Panc1 (cell line): ENCODE data around the gene CHST11. TPM values are rescaled to one million over a fixed set of nuclear protein-coding genes. Genes with fewer than 3 reads are reported as not detected.

Experiments used
- ATAC-seq: fragments of 200-7000 bp; cut with Tn5 transposase; 2 replicates; pipeline ENCODE4 v1.9.1; 2020; ENCODE audit warnings: mild to moderate bottlenecking, moderate library complexity
- BruUV-seq: library from RNA; stranded (reverse); fragments of 400-500 nt; replicated peaks from 2 replicates; lab custom pipeline; 2021; lab: Mats Ljungman, UMichigan
- CTCF ChIA-PET: fragments of 300-600 bp; sonication (Branson Sonifier 250); formaldehyde crosslinking; loops from one replicate; lab custom pipeline; 2022; ENCODE audit warnings: antibody characterized with exemption; lab: Charles Lee
- POLR2A ChIA-PET: fragments of 300-600 bp; sonication (Branson Sonifier 250); formaldehyde crosslinking; loops from one replicate; lab custom pipeline; 2022; ENCODE audit warnings: antibody characterized with exemption; lab: Charles Lee
- DNase-seq: peaks from one replicate; pipeline ENCODE4 v3.0.0-alpha.2; 2010; ENCODE audit warnings: low read depth, low spot score
- H3K27ac ChIP-seq: 2 replicates; pipeline ENCODE4 v1.5.1; 2011; ENCODE audit warnings: mild to moderate bottlenecking, low read length, inconsistent platforms
- H3K27me3 ChIP-seq: fragments of 200-500 bp; sonication (Bioruptor generic); 2 replicates; pipeline ENCODE4 v1.6.0; 2014; ENCODE audit warnings: low read length, inconsistent platforms; ENCODE audit not compliant: control insufficient read depth, insufficient read depth
- H3K36me3 ChIP-seq: fragments of 200-500 bp; sonication (Bioruptor generic); 2 replicates; pipeline ENCODE4 v1.5.1; 2014; ENCODE audit warnings: inconsistent platforms, mild to moderate bottlenecking, low read length, moderate library complexity; ENCODE audit not compliant: control insufficient read depth, insufficient read depth
- H3K4me1 ChIP-seq: 2 replicates; pipeline ENCODE4 v1.5.1; 2011; ENCODE audit warnings: inconsistent platforms, mild to moderate bottlenecking, low read length, moderate library complexity; ENCODE audit not compliant: control insufficient read depth, insufficient read depth
- H3K4me3 ChIP-seq, 2 experiments: 2 replicates each; pipeline ENCODE4 v1.5.1; 2011 to 2012; ENCODE audit warnings: low read depth in 2 of 2, low read length in 2 of 2, mild to moderate bottlenecking in 2 of 2, inconsistent platforms in 1 of 2, moderate library complexity in 1 of 2
- H3K9me3 ChIP-seq: fragments of 200-500 bp; sonication (Bioruptor generic); 2 replicates; pipeline ENCODE4 v1.5.1; 2014; ENCODE audit warnings: low read depth, mild to moderate bottlenecking, inconsistent platforms, low read length, moderate library complexity; ENCODE audit not compliant: control insufficient read depth, insufficient read depth
- CTCF ChIP-seq: fragments of 450-650 bp; IDR thresholded peaks from 2 replicates; pipeline ENCODE4 v1.5.1; 2017; ENCODE audit warnings: mild to moderate bottlenecking
- POLR2AphosphoS5 ChIP-seq: IDR thresholded peaks from 2 replicates; pipeline ENCODE4 v1.6.1; 2012; ENCODE audit warnings: mild to moderate bottlenecking, low read depth, low read length, moderate library complexity
- REST ChIP-seq, 2 experiments: IDR thresholded peaks; 2 replicates each; pipeline ENCODE4 v1.6.1; 2011 to 2012; ENCODE audit warnings: low read depth in 2 of 2, control low read depth in 1 of 2, low read length in 1 of 2, mild to moderate bottlenecking in 1 of 2, moderate library complexity in 1 of 2; ENCODE audit not compliant: insufficient read depth in 1 of 2
- SIN3A ChIP-seq: IDR thresholded peaks from 2 replicates; pipeline ENCODE4 v1.6.1; 2012; ENCODE audit warnings: low read depth, mild to moderate bottlenecking, low read length, moderate library complexity, borderline replicate concordance; ENCODE audit not compliant: insufficient read depth
- TCF7L2 ChIP-seq: IDR thresholded peaks from 2 replicates; pipeline ENCODE4 v1.6.1; 2011; ENCODE audit warnings: mild to moderate bottlenecking, low read depth, low read length, inconsistent platforms
- in situ Hi-C: cut with HindIII; loops from 2 replicates; pipeline ENCODE4 v1.10.0; 2016; ENCODE audit warnings: low sequenced_read_pairs, low pct_unique_long_range_greater_than_20kb
- intact Hi-C: fragments of 100-400 bp; cut with micrococcal nuclease; formaldehyde crosslinking; loops from one replicate; pipeline ENCODE4 v1.10.0; 2022; ENCODE audit not compliant: unreplicated experiment
- total RNA-seq: library from RNA; stranded (reverse); gene quantifications from one replicate; pipeline ENCODE4 v1.2.1, GENCODE V29; 2021; ENCODE audit not compliant: unreplicated experiment

Gene CHST11
- total RNA-seq, 1 experiment from 2014 or later = 11.4 TPM

- 0 out of 2 replicates have a peak, but pooled peaks have one; percentile 27 for ATAC-seq
- Histone ChIP-seq H3K27ac (peak overlapping the region; percentile 78), H3K9me3 (no peaks in the 10 kb centered on the region), H3K27me3 (peaks cover 6% of the 10 kb centered on the region; the same call in 1 of the 2 replicates), H3K4me1 (peaks cover 16% of the 10 kb centered on the region), H3K36me3 (no peaks in the 10 kb centered on the region), H3K4me3 (peak overlapping the region; percentile 55 to 61)
- TF ChIP-seq CTCF = no peak
- TF ChIP-seq TCF7L2 = no peak
- no peak for TF ChIP-seq REST (IDR thresholded peaks at IDR 0.05; ENCODE audit: insufficient read depth in 1 of 2, low read depth in 2 of 2, low read length in 1 of 2)
- TF ChIP-seq SIN3A = no peak
- no peak for TF ChIP-seq POLR2AphosphoS5
- ChIA-PET POLR2A (no interaction called here), CTCF (no interaction called here)
- intact Hi-C loops = no loop called here
- no peak for DNase-seq
- in situ Hi-C loops = no loop called here
- BruUV-seq = no TSS peak
These were observed 2.1 kb downstream of the CHST11 start for GRCh38 chr12:104458694-104459367.

GRCh38 chr12:104459368-104459909 is 2.7 kb downstream of the CHST11 start:
- intact Hi-C loops = no loop called here
- peaks cover 6% of the 10 kb centered on the region; the same call in 1 of the 2 replicates for H3K27me3 ChIP-seq
- peaks cover 16% of the 10 kb centered on the region for H3K4me1 ChIP-seq
- no peak for ATAC-seq
- no peak for DNase-seq
- H3K36me3 ChIP-seq = no peaks in the 10 kb centered on the region
- H3K27ac ChIP-seq = peak overlapping the region; percentile 78
- peak overlapping the region in 1 of 2 experiments; percentile 55; a peak in 3 of 4 replicates for H3K4me3 ChIP-seq
- POLR2A ChIA-PET = no interaction called here
- in situ Hi-C loops = no loop called here
- BruUV-seq = no TSS peak
- CTCF ChIA-PET = no interaction called here
- H3K9me3 ChIP-seq = no peaks in the 10 kb centered on the region
- TF ChIP-seq CTCF (no peak), REST (IDR thresholded peaks at IDR 0.05; ENCODE audit: insufficient read depth in 1 of 2, low read depth in 2 of 2, low read length in 1 of 2) (no peak), TCF7L2 (no peak), POLR2AphosphoS5 (no peak), SIN3A (no peak)
